H1 (cell line): ENCODE measurements around the gene KLHL24. TPM values are rescaled to one million over a fixed set of nuclear protein-coding genes. Genes with fewer than 3 reads are reported as not detected.

Experiments used
- BRCA1 ChIP-seq: IDR thresholded peaks from 2 replicates; pipeline ENCODE4 v1.6.1; 2012; ENCODE audit warnings: low read depth, low read length, improper control_type of control experiment
- CHD1 ChIP-seq: IDR thresholded peaks from 2 replicates; pipeline ENCODE4 v1.6.1; 2012; ENCODE audit warnings: low read depth, low read length, improper control_type of control experiment
- CREB1 ChIP-seq: IDR thresholded peaks from 2 replicates; pipeline ENCODE4 v1.6.1; 2012; ENCODE audit warnings: inconsistent platforms
- KDM4A ChIP-seq: IDR thresholded peaks from one replicate; pipeline ENCODE4 v1.7.1; 2012; ENCODE audit warnings: low read depth, mild to moderate bottlenecking, moderate library complexity, low read length, inconsistent platforms; ENCODE audit not compliant: severe bottlenecking
- PHF8 ChIP-seq: fragments of 200-600 bp; sonication (generic); conservative IDR thresholded peaks from 2 replicates; pipeline ENCODE4 v1.7.1; 2012; ENCODE audit warnings: low read depth, mild to moderate bottlenecking, inconsistent platforms, low read length, moderate library complexity
- SIX5 ChIP-seq: IDR thresholded peaks from 2 replicates; pipeline ENCODE4 v1.6.1; 2011; ENCODE audit warnings: mild to moderate bottlenecking, low read depth, low read length
- TAF1 ChIP-seq: IDR thresholded peaks from 2 replicates; pipeline ENCODE4 v1.6.1; 2011; ENCODE audit warnings: mild to moderate bottlenecking, low read depth, low read length
- TAF7 ChIP-seq: optimal IDR thresholded peaks from 2 replicates; pipeline ENCODE3; 2011; ENCODE audit warnings: low read depth, mild to moderate bottlenecking, inconsistent platforms, low read length, moderate library complexity, borderline replicate concordance
- TBP ChIP-seq: IDR thresholded peaks from 2 replicates; pipeline ENCODE4 v1.6.1; 2011; ENCODE audit warnings: low read depth, low read length, improper control_type of control experiment
- YY1 ChIP-seq: IDR thresholded peaks from 2 replicates; pipeline ENCODE4 v1.6.1; 2011; ENCODE audit warnings: low read depth, mild to moderate bottlenecking, low read length
- polyA plus RNA-seq, 7 experiments: library from polyadenylated mRNA; depleted of rRNA in 3 of 7; stranded (reverse) in 5 of 7; unstranded in 2 of 7; fragments of >200 nt in 5 of 7; fragments of 200-250 nt in 2 of 7; gene quantifications; 1 replicate in 5 of 7; 2 replicates in 1 of 7; 4 replicates in 1 of 7; pipeline versions ENCODE4 v1.2.1 to v1.2.3, GENCODE V29; 2011 to 2013; ENCODE audit warnings: missing spikeins in 2 of 7, mixed read lengths in 2 of 7
- total RNA-seq: library from RNA; stranded (reverse); fragmentation: NEBNext Ultra II Directional; extraction: Animal tissue kit (Norgen Biotek cat#: 25700); gene quantifications from 2 replicates; pipeline ENCODE4 v1.2.1, GENCODE V29; 2021
- TF ChIP-seq, protein P1 (sequence below): fragments of 300-600 bp; sonication (generic); IDR thresholded peaks from 2 replicates; pipeline ENCODE4 v1.7.1; 2012; ENCODE audit warnings: low read length, moderate library complexity, mild to moderate bottlenecking, inconsistent platforms; ENCODE audit not compliant: insufficient replicate concordance

The KLHL24 gene
- total and polyA plus RNA-seq, 2 of the 8 experiments (the other 6 are each of a cell fraction or from before 2014, with no cell fraction given) = 12.5 to 36.2 TPM

DNA sequence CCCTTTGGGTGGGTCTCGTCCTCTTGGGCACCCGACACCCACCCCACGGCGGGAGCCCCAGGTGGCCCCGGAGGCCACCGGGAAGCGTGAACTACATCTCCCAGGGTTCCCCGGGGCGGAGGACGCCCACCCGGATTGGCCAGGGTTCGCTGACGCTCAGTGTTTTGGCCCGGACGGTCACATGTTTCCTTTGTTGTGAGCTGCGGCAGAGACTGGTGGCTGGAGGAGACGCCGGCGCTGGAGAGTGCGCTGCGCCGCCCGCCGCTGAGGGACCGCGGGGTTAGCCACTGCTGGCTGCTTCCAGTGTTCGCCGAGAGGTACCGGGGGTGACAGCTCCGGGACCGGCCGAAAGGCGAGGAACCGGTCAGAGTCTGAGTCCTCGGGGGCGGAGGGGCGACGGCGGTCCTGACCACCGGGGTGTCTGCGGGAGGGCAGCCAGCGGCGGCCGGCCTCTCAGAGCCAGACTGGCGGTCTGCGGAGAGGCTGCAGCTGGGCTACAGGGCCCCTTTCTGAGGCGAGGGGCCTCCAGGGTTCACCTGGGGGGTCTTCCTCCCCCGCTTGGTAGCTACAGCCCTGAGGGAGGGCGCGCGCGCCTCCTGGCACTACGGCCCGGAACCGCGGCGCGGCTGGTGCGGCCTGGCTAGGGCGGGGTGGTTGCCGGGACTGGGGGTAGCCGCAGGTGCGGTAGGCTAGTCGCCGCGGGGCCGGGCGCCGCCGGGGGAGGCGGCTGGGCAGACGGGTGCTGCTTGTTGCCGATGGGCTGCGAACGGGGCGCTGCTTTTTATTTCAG, at the start of gene KLHL24 (continued):
- TF ChIP-seq SIX5 = peak; percentile 73
- TF ChIP-seq CREB1 = peak; percentile 73; the same call in 1 of the 2 replicates
- no peak for TF ChIP-seq CHD1
- TF ChIP-seq TAF7 = peak; percentile 49
- TF ChIP-seq YY1 = 0 out of 2 replicates have a peak, but pooled peaks have one; percentile 12
- TF ChIP-seq TAF1 = peak; percentile 92
- TF ChIP-seq BRCA1 = no peak
- TF ChIP-seq, protein P1, sequence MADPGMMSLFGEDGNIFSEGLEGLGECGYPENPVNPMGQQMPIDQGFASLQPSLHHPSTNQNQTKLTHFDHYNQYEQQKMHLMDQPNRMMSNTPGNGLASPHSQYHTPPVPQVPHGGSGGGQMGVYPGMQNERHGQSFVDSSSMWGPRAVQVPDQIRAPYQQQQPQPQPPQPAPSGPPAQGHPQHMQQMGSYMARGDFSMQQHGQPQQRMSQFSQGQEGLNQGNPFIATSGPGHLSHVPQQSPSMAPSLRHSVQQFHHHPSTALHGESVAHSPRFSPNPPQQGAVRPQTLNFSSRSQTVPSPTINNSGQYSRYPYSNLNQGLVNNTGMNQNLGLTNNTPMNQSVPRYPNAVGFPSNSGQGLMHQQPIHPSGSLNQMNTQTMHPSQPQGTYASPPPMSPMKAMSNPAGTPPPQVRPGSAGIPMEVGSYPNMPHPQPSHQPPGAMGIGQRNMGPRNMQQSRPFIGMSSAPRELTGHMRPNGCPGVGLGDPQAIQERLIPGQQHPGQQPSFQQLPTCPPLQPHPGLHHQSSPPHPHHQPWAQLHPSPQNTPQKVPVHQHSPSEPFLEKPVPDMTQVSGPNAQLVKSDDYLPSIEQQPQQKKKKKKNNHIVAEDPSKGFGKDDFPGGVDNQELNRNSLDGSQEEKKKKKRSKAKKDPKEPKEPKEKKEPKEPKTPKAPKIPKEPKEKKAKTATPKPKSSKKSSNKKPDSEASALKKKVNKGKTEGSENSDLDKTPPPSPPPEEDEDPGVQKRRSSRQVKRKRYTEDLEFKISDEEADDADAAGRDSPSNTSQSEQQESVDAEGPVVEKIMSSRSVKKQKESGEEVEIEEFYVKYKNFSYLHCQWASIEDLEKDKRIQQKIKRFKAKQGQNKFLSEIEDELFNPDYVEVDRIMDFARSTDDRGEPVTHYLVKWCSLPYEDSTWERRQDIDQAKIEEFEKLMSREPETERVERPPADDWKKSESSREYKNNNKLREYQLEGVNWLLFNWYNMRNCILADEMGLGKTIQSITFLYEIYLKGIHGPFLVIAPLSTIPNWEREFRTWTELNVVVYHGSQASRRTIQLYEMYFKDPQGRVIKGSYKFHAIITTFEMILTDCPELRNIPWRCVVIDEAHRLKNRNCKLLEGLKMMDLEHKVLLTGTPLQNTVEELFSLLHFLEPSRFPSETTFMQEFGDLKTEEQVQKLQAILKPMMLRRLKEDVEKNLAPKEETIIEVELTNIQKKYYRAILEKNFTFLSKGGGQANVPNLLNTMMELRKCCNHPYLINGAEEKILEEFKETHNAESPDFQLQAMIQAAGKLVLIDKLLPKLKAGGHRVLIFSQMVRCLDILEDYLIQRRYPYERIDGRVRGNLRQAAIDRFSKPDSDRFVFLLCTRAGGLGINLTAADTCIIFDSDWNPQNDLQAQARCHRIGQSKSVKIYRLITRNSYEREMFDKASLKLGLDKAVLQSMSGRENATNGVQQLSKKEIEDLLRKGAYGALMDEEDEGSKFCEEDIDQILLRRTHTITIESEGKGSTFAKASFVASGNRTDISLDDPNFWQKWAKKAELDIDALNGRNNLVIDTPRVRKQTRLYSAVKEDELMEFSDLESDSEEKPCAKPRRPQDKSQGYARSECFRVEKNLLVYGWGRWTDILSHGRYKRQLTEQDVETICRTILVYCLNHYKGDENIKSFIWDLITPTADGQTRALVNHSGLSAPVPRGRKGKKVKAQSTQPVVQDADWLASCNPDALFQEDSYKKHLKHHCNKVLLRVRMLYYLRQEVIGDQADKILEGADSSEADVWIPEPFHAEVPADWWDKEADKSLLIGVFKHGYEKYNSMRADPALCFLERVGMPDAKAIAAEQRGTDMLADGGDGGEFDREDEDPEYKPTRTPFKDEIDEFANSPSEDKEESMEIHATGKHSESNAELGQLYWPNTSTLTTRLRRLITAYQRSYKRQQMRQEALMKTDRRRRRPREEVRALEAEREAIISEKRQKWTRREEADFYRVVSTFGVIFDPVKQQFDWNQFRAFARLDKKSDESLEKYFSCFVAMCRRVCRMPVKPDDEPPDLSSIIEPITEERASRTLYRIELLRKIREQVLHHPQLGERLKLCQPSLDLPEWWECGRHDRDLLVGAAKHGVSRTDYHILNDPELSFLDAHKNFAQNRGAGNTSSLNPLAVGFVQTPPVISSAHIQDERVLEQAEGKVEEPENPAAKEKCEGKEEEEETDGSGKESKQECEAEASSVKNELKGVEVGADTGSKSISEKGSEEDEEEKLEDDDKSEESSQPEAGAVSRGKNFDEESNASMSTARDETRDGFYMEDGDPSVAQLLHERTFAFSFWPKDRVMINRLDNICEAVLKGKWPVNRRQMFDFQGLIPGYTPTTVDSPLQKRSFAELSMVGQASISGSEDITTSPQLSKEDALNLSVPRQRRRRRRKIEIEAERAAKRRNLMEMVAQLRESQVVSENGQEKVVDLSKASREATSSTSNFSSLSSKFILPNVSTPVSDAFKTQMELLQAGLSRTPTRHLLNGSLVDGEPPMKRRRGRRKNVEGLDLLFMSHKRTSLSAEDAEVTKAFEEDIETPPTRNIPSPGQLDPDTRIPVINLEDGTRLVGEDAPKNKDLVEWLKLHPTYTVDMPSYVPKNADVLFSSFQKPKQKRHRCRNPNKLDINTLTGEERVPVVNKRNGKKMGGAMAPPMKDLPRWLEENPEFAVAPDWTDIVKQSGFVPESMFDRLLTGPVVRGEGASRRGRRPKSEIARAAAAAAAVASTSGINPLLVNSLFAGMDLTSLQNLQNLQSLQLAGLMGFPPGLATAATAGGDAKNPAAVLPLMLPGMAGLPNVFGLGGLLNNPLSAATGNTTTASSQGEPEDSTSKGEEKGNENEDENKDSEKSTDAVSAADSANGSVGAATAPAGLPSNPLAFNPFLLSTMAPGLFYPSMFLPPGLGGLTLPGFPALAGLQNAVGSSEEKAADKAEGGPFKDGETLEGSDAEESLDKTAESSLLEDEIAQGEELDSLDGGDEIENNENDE = no peak
- peak; percentile 73 for TF ChIP-seq KDM4A
- peak; percentile 79 for TF ChIP-seq PHF8
- peak; percentile 76 for TF ChIP-seq TBP
